Naive thymus-derived CD4-positive, alpha-beta T cell (primary cell): ENCODE measurements around the gene NOTCH4. TPM values are rescaled to one million over a fixed set of nuclear protein-coding genes. Genes with fewer than 3 reads are reported as not detected.
A peak's percentile ranks its signal among the peaks of the same experiment; 100 is the strongest.

Source experiments
- ATAC-seq: fragments of 150-1000 bp; cut with Tn5 transposase; 2 replicates; pipeline ENCODE4 v1.10.0; 2021; ENCODE audit warnings: mild to moderate bottlenecking, moderate library complexity
- CTCF ChIA-PET: fragments of 350-600 bp; sonication (Branson Sonifier 250); formaldehyde crosslinking; loops from one replicate; lab custom pipeline; 2021; ENCODE audit warnings: antibody characterized with exemption; lab: Charles Lee
- POLR2A ChIA-PET: fragments of 350-600 bp; sonication (Branson Sonifier 250); formaldehyde crosslinking; loops from one replicate; lab custom pipeline; 2021; ENCODE audit warnings: antibody characterized with exemption, inconsistent platforms; lab: Charles Lee
- DNase-seq, 9 donors: peaks; one replicate each; pipeline versions ENCODE4 v3.0.0 to v3.0.0-alpha.2; 2020 to 2022; ENCODE audit warnings: mixed read lengths in 1 of 9
- H3K27ac ChIP-seq: one replicate; pipeline ENCODE4 v1.7.0; 2013; ENCODE audit warnings: mild to moderate bottlenecking, low read depth, low read length, moderate library complexity
- H3K27me3 ChIP-seq, 2 donors: one replicate each; pipeline ENCODE4 v1.7.0; 2013; ENCODE audit warnings: low read length in 2 of 2, mild to moderate bottlenecking in 2 of 2, moderate library complexity in 2 of 2; ENCODE audit not compliant: control insufficient read depth in 2 of 2, insufficient read depth in 2 of 2
- H3K36me3 ChIP-seq, 3 experiments: 1 replicate in 2 of 3; 2 replicates in 1 of 3; pipeline ENCODE4 v1.7.0; 2013; ENCODE audit warnings: low read length in 3 of 3, mild to moderate bottlenecking in 3 of 3, moderate library complexity in 1 of 3; ENCODE audit not compliant: insufficient read depth in 3 of 3, control insufficient read depth in 2 of 3
- H3K4me1 ChIP-seq, 2 donors: one replicate each; pipeline ENCODE4 v1.7.0; 2013; ENCODE audit warnings: low read length in 2 of 2, mild to moderate bottlenecking in 2 of 2, moderate library complexity in 1 of 2; ENCODE audit not compliant: control insufficient read depth in 2 of 2, insufficient read depth in 2 of 2
- H3K4me3 ChIP-seq: 2 replicates; pipeline ENCODE4 v1.7.0; 2013; ENCODE audit warnings: mild to moderate bottlenecking, low read length
- H3K9me3 ChIP-seq, 3 experiments: 1 replicate in 2 of 3; 2 replicates in 1 of 3; pipeline ENCODE4 v1.7.0; 2013; ENCODE audit warnings: low read length in 3 of 3; ENCODE audit not compliant: control insufficient read depth in 2 of 3
- H3K27ac Mint-ChIP-seq, 9 donors: one replicate each; pipeline ENCODE4 v1.8.0; 2020 to 2022; ENCODE audit warnings: mixed read lengths in 9 of 9, mild to moderate bottlenecking in 8 of 9, moderate library complexity in 5 of 9, inconsistent platforms in 2 of 9
- H3K27me3 Mint-ChIP-seq, 5 donors: one replicate each; pipeline ENCODE4 v1.8.0; 2021 to 2022; ENCODE audit warnings: mixed read lengths in 5 of 5, mild to moderate bottlenecking in 1 of 5
- H3K36me3 Mint-ChIP-seq, 5 donors: one replicate each; pipeline ENCODE4 v1.8.0; 2020 to 2022; ENCODE audit warnings: mixed read lengths in 5 of 5, mild to moderate bottlenecking in 3 of 5, inconsistent platforms in 1 of 5
- H3K4me1 Mint-ChIP-seq, 7 donors: one replicate each; pipeline ENCODE4 v1.8.0; 2020 to 2022; ENCODE audit warnings: mixed read lengths in 7 of 7, mild to moderate bottlenecking in 3 of 7, inconsistent platforms in 1 of 7
- H3K4me3 Mint-ChIP-seq, 10 donors: one replicate each; pipeline ENCODE4 v1.8.0; 2020 to 2022; ENCODE audit warnings: mild to moderate bottlenecking in 10 of 10, mixed read lengths in 10 of 10, moderate library complexity in 6 of 10, inconsistent platforms in 2 of 10
- H3K9me3 Mint-ChIP-seq, 11 donors: one replicate each; pipeline ENCODE4 v1.8.0; 2020 to 2022; ENCODE audit warnings: mixed read lengths in 11 of 11, mild to moderate bottlenecking in 4 of 11, inconsistent platforms in 1 of 11, moderate library complexity in 1 of 11
- intact Hi-C, 2 donors: fragments of 100-400 bp; cut with micrococcal nuclease; formaldehyde crosslinking; loops; one replicate each; pipeline ENCODE4 v1.15.1; 2023
- microRNA-seq: library from miRNA; unstranded; fragments of <30 nt; microRNA quantifications from one replicate; pipeline ENCODE4 v1.2.0, GENCODE V29; 2022; ENCODE audit warnings: borderline microRNAs expressed
- polyA plus RNA-seq, 2 donors: library from polyadenylated mRNA; unstranded; fragments of 300-500 nt; fragmentation: Illumina TruSeq; gene quantifications; one replicate each; pipeline ENCODE4 v1.2.3, GENCODE V29; 2021
- total RNA-seq, 6 experiments: library from RNA in 5 of 6; stranded (reverse) in 5 of 6; gene quantifications; 1 replicate in 5 of 6; 2 replicates in 1 of 6; pipeline ENCODE4 v1.2.3 and lab custom pipeline; 2021 to 2026

The NOTCH4 gene
- total and polyA plus RNA-seq, 7 experiments from 2014 or later, result 0.27 to 4.7 (median 0.59) TPM

DNA sequence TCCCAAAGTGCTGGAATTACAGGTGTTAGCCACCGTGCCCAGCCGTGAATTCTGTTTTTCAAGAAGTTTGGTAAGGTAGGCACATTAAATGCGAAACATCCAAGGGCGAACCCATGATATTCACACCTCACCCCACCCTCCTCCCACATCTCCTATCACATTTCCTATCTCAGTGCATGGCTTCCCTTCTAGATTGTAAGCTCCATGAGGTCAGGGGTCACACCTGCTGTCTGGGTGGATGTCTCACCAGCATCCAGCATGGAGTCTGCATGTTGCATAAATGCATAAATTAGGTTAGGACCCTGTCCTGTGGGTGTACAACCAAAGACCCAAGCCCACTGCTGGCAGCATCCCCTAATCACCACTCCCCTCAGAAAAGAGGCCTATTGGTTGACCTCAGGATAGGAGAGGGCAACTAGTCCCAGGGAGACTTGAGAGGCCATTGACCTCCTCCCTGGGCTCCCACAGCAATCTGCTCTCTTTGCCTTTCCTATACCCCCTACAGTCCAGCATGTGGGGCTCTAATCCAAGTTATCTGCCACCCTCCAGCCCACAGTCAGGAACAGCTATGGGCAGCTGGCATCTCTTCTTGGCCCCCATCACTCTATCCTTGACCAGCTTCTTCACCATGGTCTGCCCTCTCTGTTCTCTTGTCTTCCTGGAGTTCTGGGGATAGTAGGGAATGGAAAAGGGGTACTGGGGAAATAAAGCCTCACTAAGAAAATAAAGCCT lies 76.3 kb downstream of the NOTCH4 start:
- Mint-ChIP-seq H3K27ac (peak overlapping the region in 5 of 9 donors; percentile 15 to 90 (median 60)), H3K4me1 (peaks cover 30 to 41% (median 37%) of the 10 kb centered on the region in 7 donors), H3K27me3 (peaks cover 0 to 56% (median 12%) of the 10 kb centered on the region in 5 donors), H3K9me3 (peaks cover 0 to 5% (median 0%) of the 10 kb centered on the region in 11 donors), H3K4me3 (peak overlapping the region in 1 of 10 donors; percentile 84), H3K36me3 (peaks cover 0 to 5% (median 0%) of the 10 kb centered on the region in 5 donors)
- DNase-seq, result no peak
- Histone ChIP-seq H3K27me3 (no peaks in the 10 kb centered on the region), H3K4me3 (no peak overlapping the region), H3K4me1 (peaks cover 0 to 13% of the 10 kb centered on the region in 2 donors), H3K27ac (no peak overlapping the region), H3K9me3 (no peaks in the 10 kb centered on the region), H3K36me3 (no peaks in the 10 kb centered on the region)
- ChIA-PET CTCF (interaction anchor here (0.6 to 1.4 kb wide), 2 partner anchors 102 to 202 kb away, joined by 4 to 5 read pairs; no protein-coding TSS in a partner anchor), POLR2A (interaction anchor here (1.0 kb wide), 1 partner anchor 29 kb away, joined by 4 read pairs; no protein-coding TSS in a partner anchor)
- intact Hi-C loops, result loop anchor here (1.0 to 10.0 kb wide), 4 partner anchors 17 to 97 kb away; partner anchors contain the start of genes AGPAT1 (in 1 of the 2) and FKBPL (in 1 of the 2)
- no peak for ATAC-seq

GRCh38 chr6:32146687-32147086 lies 77.2 kb downstream of the NOTCH4 start:
- peaks cover 0 to 6% of the 10 kb centered on the region in 2 donors for H3K4me1 ChIP-seq
- H3K4me3 ChIP-seq, result no peak overlapping the region
- Mint-ChIP-seq H3K36me3 (peaks cover 0 to 5% (median 0%) of the 10 kb centered on the region in 5 donors), H3K4me1 (peaks cover 23 to 34% (median 31%) of the 10 kb centered on the region in 7 donors), H3K4me3 (no peak overlapping the region), H3K9me3 (peaks cover 0 to 5% (median 0%) of the 10 kb centered on the region in 11 donors), H3K27ac (peak overlapping the region in 1 of 9 donors; percentile 5), H3K27me3 (peaks cover 0 to 56% (median 12%) of the 10 kb centered on the region in 5 donors)
- CTCF ChIA-PET, result no interaction called here
- H3K27me3 ChIP-seq, result no peaks in the 10 kb centered on the region
- POLR2A ChIA-PET, result interaction anchor here (0.9 kb wide), 1 partner anchor 29 kb away, joined by 3 read pairs; the partner anchor contains the start of gene AGPAT1
- H3K27ac ChIP-seq, result no peak overlapping the region
- intact Hi-C loops, result loop anchor here in 1 of 2 donors (10.0 kb wide), 1 partner anchor 98 kb away; no protein-coding TSS in a partner anchor
- ATAC-seq (no peak), DNase-seq (no peak)
- no peaks in the 10 kb centered on the region for H3K9me3 ChIP-seq
- H3K36me3 ChIP-seq, result no peaks in the 10 kb centered on the region

DNA sequence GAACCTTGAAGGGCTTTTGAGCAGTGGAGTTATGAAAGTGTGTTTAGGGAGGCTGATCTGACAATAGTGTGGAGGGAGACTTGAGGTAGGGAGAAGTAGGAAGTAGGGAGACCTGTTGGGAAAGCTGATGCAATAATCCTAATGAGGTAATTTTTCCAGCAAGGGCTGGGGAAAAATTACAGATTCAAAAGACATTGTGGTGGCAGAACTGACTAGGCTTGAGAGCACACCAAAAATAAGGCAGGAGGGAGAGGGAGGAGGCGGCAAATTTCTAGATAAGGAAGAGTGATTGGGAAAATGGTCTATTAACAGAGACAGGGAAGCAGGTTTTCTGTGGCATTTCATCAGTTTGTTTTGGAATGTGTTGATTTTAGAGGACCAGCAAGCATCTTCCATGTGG lies 77.6 kb downstream of the NOTCH4 start:
- Histone ChIP-seq H3K36me3 (no peaks in the 10 kb centered on the region), H3K4me1 (peaks cover 0 to 5% of the 10 kb centered on the region in 2 donors), H3K9me3 (no peaks in the 10 kb centered on the region), H3K27ac (no peak overlapping the region), H3K27me3 (no peaks in the 10 kb centered on the region), H3K4me3 (no peak overlapping the region)
- Mint-ChIP-seq H3K27ac (no peak overlapping the region), H3K4me1 (peaks cover 21 to 32% (median 29%) of the 10 kb centered on the region in 7 donors), H3K4me3 (no peak overlapping the region), H3K9me3 (peaks cover 0 to 5% (median 0%) of the 10 kb centered on the region in 11 donors), H3K27me3 (peaks cover 0 to 52% (median 12%) of the 10 kb centered on the region in 5 donors), H3K36me3 (peaks cover 0 to 5% (median 0%) of the 10 kb centered on the region in 5 donors)
- ChIA-PET POLR2A (interaction anchor here (0.9 kb wide), 1 partner anchor 30 kb away, joined by 3 read pairs; the partner anchor contains the start of gene AGPAT1), CTCF (no interaction called here)
- intact Hi-C loops, result loop anchor here in 1 of 2 donors (10.0 kb wide), 1 partner anchor 99 kb away; no protein-coding TSS in a partner anchor
- no peak for ATAC-seq
- DNase-seq, result no peak

Small RNA genes within 50 kb of the gene (microRNA-seq; reads per million reads assigned to microRNA genes)
- gene MIR6721, result not detected
- not detected for gene MIR6833

Other genes with a start within 250 kb of the NOTCH4 start
- gene C4A, start 242.0 kb downstream of the NOTCH4 start, total RNA-seq, result 1 to 10 TPM; 3.2 to 9.0 (median 8.0) TPM
- gene C4A, start 242.0 kb downstream of the NOTCH4 start, polyA plus RNA-seq, result not detected
- 1 to 10 TPM; 3.2 to 8.5 (median 8.0) TPM for gene C4B, start 209.3 kb downstream of the NOTCH4 start, total RNA-seq
- gene C4B, start 209.3 kb downstream of the NOTCH4 start, polyA plus RNA-seq, result under 1 TPM in 1 of 2 donors, not detected in 1; 0.59 TPM
- 1 to 10 TPM in 1 of 5 experiments, under 1 TPM in 3, not detected in 1; 0.32 to 1.1 (median 0.44) TPM for gene CYP21A2, start 185.7 kb downstream of the NOTCH4 start, total RNA-seq
- not detected for gene CYP21A2, start 185.7 kb downstream of the NOTCH4 start, polyA plus RNA-seq
- gene TNXB, start 114.7 kb downstream of the NOTCH4 start, total RNA-seq, result 10 to 100 TPM in 4 of 5 experiments, 1 to 10 TPM in 1; 8.8 to 17.2 (median 13.1) TPM
- under 1 TPM in 1 of 2 donors, not detected in 1; 0.43 TPM for gene TNXB, start 114.7 kb downstream of the NOTCH4 start, polyA plus RNA-seq
- 100 to 1,000 TPM; 115 to 168 (median 142) TPM for gene ATF6B, start 95.8 kb downstream of the NOTCH4 start, total RNA-seq
- 10 to 100 TPM; 28.0 to 29.0 TPM for gene ATF6B, start 95.8 kb downstream of the NOTCH4 start, polyA plus RNA-seq
- 1 to 10 TPM in 4 of 5 experiments, under 1 TPM in 1; 0.82 to 5.1 (median 3.0) TPM for gene FKBPL, start 93.8 kb downstream of the NOTCH4 start, total RNA-seq
- 1 to 10 TPM; 1.3 to 4.1 TPM for gene FKBPL, start 93.8 kb downstream of the NOTCH4 start, polyA plus RNA-seq
- 1 to 10 TPM in 4 of 5 experiments, under 1 TPM in 1; 0.31 to 7.4 (median 3.4) TPM for gene PRRT1, start 72.1 kb downstream of the NOTCH4 start, total RNA-seq
- gene PRRT1, start 72.1 kb downstream of the NOTCH4 start, polyA plus RNA-seq, result 1 to 10 TPM; 2.2 to 6.2 TPM
- gene PPT2, start 69.9 kb downstream of the NOTCH4 start, total RNA-seq, result 10 to 100 TPM; 11.8 to 21.9 (median 15.8) TPM
- gene PPT2, start 69.9 kb downstream of the NOTCH4 start, polyA plus RNA-seq, result 10 to 100 TPM; 14.3 to 15.7 TPM
- gene EGFL8, start 59.5 kb downstream of the NOTCH4 start, total RNA-seq, result 10 to 100 TPM in 4 of 5 experiments, 1 to 10 TPM in 1; 7.5 to 25.9 (median 17.2) TPM
- gene EGFL8, start 59.5 kb downstream of the NOTCH4 start, polyA plus RNA-seq, result under 1 TPM; 0.30 to 0.86 TPM
- gene AGPAT1, start 48.0 kb downstream of the NOTCH4 start, total RNA-seq, result 10 to 100 TPM; 25.0 to 46.1 (median 31.6) TPM
- 10 to 100 TPM; 19.3 to 19.5 TPM for gene AGPAT1, start 48.0 kb downstream of the NOTCH4 start, polyA plus RNA-seq
- gene RNF5, start 45.7 kb downstream of the NOTCH4 start, total RNA-seq, result 10 to 100 TPM; 17.0 to 50.6 (median 40.9) TPM
- 100 to 1,000 TPM; 107 to 111 TPM for gene RNF5, start 45.7 kb downstream of the NOTCH4 start, polyA plus RNA-seq
- gene AGER, start 39.8 kb downstream of the NOTCH4 start, total RNA-seq, result 10 to 100 TPM; 32.6 to 92.2 (median 38.0) TPM
- gene AGER, start 39.8 kb downstream of the NOTCH4 start, polyA plus RNA-seq, result under 1 TPM in 1 of 2 donors, not detected in 1; 0.47 TPM
- 100 to 1,000 TPM; 105 to 221 (median 144) TPM for gene PBX2, start 33.9 kb downstream of the NOTCH4 start, total RNA-seq
- 1 to 10 TPM; 2.5 to 3.0 TPM for gene PBX2, start 33.9 kb downstream of the NOTCH4 start, polyA plus RNA-seq
- gene GPSM3, start 31.4 kb downstream of the NOTCH4 start, total RNA-seq, result 100 to 1,000 TPM; 268 to 325 (median 277) TPM
- 100 to 1,000 TPM; 148 to 178 TPM for gene GPSM3, start 31.4 kb downstream of the NOTCH4 start, polyA plus RNA-seq
- gene TSBP1, start 147.8 kb upstream of the NOTCH4 start, total RNA-seq, result not detected
- gene TSBP1, start 147.8 kb upstream of the NOTCH4 start, polyA plus RNA-seq, result not detected
- not detected for gene BTNL2, start 183.1 kb upstream of the NOTCH4 start, total RNA-seq
- not detected for gene BTNL2, start 183.1 kb upstream of the NOTCH4 start, polyA plus RNA-seq
- gene HLA-DRA, start 215.8 kb upstream of the NOTCH4 start, total RNA-seq, result 100 to 1,000 TPM in 3 of 5 experiments, 10 to 100 TPM in 2; 35.4 to 679 (median 104) TPM
- gene HLA-DRA, start 215.8 kb upstream of the NOTCH4 start, polyA plus RNA-seq, result 10 to 100 TPM in 1 of 2 donors, 1 to 10 TPM in 1; 7.8 to 11.0 TPM